H9 (cell line): ENCODE measurements around the gene CMTM4. TPM values are rescaled to one million over a fixed set of nuclear protein-coding genes. Genes with fewer than 3 reads are reported as not detected.

Source experiments
- DNase-seq: peaks from one replicate; pipeline ENCODE4 v3.0.0-alpha.2; 2017
- H2AFZ ChIP-seq: one replicate; pipeline ENCODE4 v1.6.1; 2013; ENCODE audit warnings: mild to moderate bottlenecking, low read length, control low read depth, moderate library complexity
- H2AK5ac ChIP-seq: 2 replicates; pipeline ENCODE4 v1.6.1; 2013; ENCODE audit warnings: low read length, control low read depth, mixed read lengths; ENCODE audit not compliant: insufficient read length
- H2BK120ac ChIP-seq: one replicate; pipeline ENCODE4 v1.6.1; 2013; ENCODE audit warnings: low read depth, mild to moderate bottlenecking, low read length, control low read depth, inconsistent platforms; ENCODE audit not compliant: poor library complexity, severe bottlenecking
- H2BK12ac ChIP-seq: 2 replicates; pipeline ENCODE4 v1.6.1; 2013; ENCODE audit warnings: low read length, control low read depth, mixed read lengths, low read depth; ENCODE audit not compliant: insufficient read length
- H2BK15ac ChIP-seq: 2 replicates; pipeline ENCODE4 v1.6.1; 2013; ENCODE audit warnings: low read depth, low read length, control low read depth
- H2BK20ac ChIP-seq: one replicate; pipeline ENCODE4 v1.6.1; 2013; ENCODE audit warnings: low read depth, mild to moderate bottlenecking, low read length, control low read depth, inconsistent platforms; ENCODE audit not compliant: poor library complexity, severe bottlenecking
- H2BK5ac ChIP-seq: 2 replicates; pipeline ENCODE4 v1.6.1; 2013; ENCODE audit warnings: low read length, control low read depth, mixed read lengths; ENCODE audit not compliant: insufficient read length
- H3K14ac ChIP-seq: 2 replicates; pipeline ENCODE4 v1.6.1; 2013; ENCODE audit warnings: low read length, control low read depth; ENCODE audit not compliant: insufficient read depth
- H3K18ac ChIP-seq: 2 replicates; pipeline ENCODE4 v1.6.1; 2013; ENCODE audit warnings: low read depth, mild to moderate bottlenecking, mixed read lengths, low read length, control low read depth; ENCODE audit not compliant: insufficient read length
- H3K23ac ChIP-seq: 2 replicates; pipeline ENCODE4 v1.6.1; 2013; ENCODE audit warnings: low read length, control low read depth, mixed read lengths, low read depth; ENCODE audit not compliant: insufficient read length
- H3K23me2 ChIP-seq: 2 replicates; pipeline ENCODE4 v1.6.1; 2013; ENCODE audit warnings: low read depth, mild to moderate bottlenecking, mixed read lengths, low read length, control low read depth; ENCODE audit not compliant: insufficient read length, poor library complexity, severe bottlenecking
- H3K27ac ChIP-seq: 2 replicates; pipeline ENCODE4 v1.5.1; 2013; ENCODE audit warnings: low read length, control low read depth, mixed read lengths, low read depth; ENCODE audit not compliant: insufficient read length
- H3K27me3 ChIP-seq: 2 replicates; pipeline ENCODE4 v1.6.1; 2013; ENCODE audit warnings: low read length, control low read depth, inconsistent platforms; ENCODE audit not compliant: insufficient read depth
- H3K4ac ChIP-seq: 2 replicates; pipeline ENCODE4 v1.6.1; 2013; ENCODE audit warnings: low read depth, mild to moderate bottlenecking, control low read depth, inconsistent platforms, low read length, moderate library complexity
- H3K4me1 ChIP-seq: 2 replicates; pipeline ENCODE4 v1.6.1; 2013; ENCODE audit warnings: low read length, control low read depth, inconsistent platforms; ENCODE audit not compliant: insufficient read depth
- H3K4me2 ChIP-seq: 2 replicates; pipeline ENCODE4 v1.6.1; 2013; ENCODE audit warnings: low read length, control low read depth, mixed read lengths; ENCODE audit not compliant: insufficient read length, insufficient read depth
- H3K56ac ChIP-seq: 2 replicates; pipeline ENCODE4 v1.6.1; 2013; ENCODE audit warnings: low read depth, mild to moderate bottlenecking, mixed read lengths, low read length, control low read depth; ENCODE audit not compliant: insufficient read length
- H3K79me1 ChIP-seq: 2 replicates; pipeline ENCODE4 v1.6.1; 2013; ENCODE audit warnings: low read depth, mild to moderate bottlenecking, moderate library complexity, low read length, control low read depth, inconsistent platforms; ENCODE audit not compliant: insufficient read depth, poor library complexity, severe bottlenecking
- H3K79me2 ChIP-seq: 2 replicates; pipeline ENCODE4 v1.6.1; 2013; ENCODE audit warnings: low read length, control low read depth, inconsistent platforms; ENCODE audit not compliant: insufficient read depth
- H3K9ac ChIP-seq: 2 replicates; pipeline ENCODE4 v1.6.1; 2013; ENCODE audit warnings: low read length, control low read depth, mixed read lengths; ENCODE audit not compliant: insufficient read length; ENCODE audit errors: extremely low read depth
- H3K9me3 ChIP-seq: one replicate; pipeline ENCODE4 v1.6.1; 2013; ENCODE audit warnings: low read depth, low read length, inconsistent platforms; ENCODE audit not compliant: control insufficient read depth
- H3T11ph ChIP-seq: one replicate; pipeline ENCODE4 v1.6.1; 2013; ENCODE audit warnings: mild to moderate bottlenecking, low read length, control low read depth, inconsistent platforms
- H4K20me1 ChIP-seq: one replicate; pipeline ENCODE4 v1.6.1; 2013; ENCODE audit not compliant: control insufficient read depth, insufficient read length, insufficient read depth
- H4K5ac ChIP-seq: 2 replicates; pipeline ENCODE4 v1.6.1; 2013; ENCODE audit warnings: low read depth, mild to moderate bottlenecking, mixed read lengths, low read length, control low read depth; ENCODE audit not compliant: insufficient read length
- H4K8ac ChIP-seq: replicated peaks from 2 replicates; pipeline ENCODE4 v1.6.1; 2013; ENCODE audit warnings: low read length, control low read depth, mixed read lengths, low read depth; ENCODE audit not compliant: insufficient read length
- H4K91ac ChIP-seq: 2 replicates; pipeline ENCODE4 v1.6.1; 2013; ENCODE audit warnings: low read depth, mild to moderate bottlenecking, moderate library complexity, mixed read lengths, low read length, control low read depth; ENCODE audit not compliant: insufficient read length
- H3K27ac Mint-ChIP-seq, 3 experiments: 2 replicates in 2 of 3; 3 replicates in 1 of 3; pipeline ENCODE4 v1.8.0; 2020 to 2021; ENCODE audit warnings: mixed read lengths in 3 of 3, mild to moderate bottlenecking in 1 of 3, moderate library complexity in 1 of 3
- H3K27me3 Mint-ChIP-seq: 2 replicates; pipeline ENCODE4 v1.8.0; 2021; ENCODE audit warnings: low read depth, mild to moderate bottlenecking, moderate library complexity, mixed read lengths
- H3K36me3 Mint-ChIP-seq, 3 experiments: 2 replicates in 2 of 3; 3 replicates in 1 of 3; pipeline ENCODE4 v1.8.0; 2020 to 2021; ENCODE audit warnings: low read depth in 3 of 3, mixed read lengths in 3 of 3; ENCODE audit not compliant: insufficient read depth in 1 of 3
- H3K4me1 Mint-ChIP-seq, 2 experiments: 2 replicates each; pipeline ENCODE4 v1.8.0; 2020; ENCODE audit warnings: mixed read lengths in 2 of 2
- H3K4me3 Mint-ChIP-seq, 2 experiments: 2 replicates in 1 of 2; 3 replicates in 1 of 2; pipeline ENCODE4 v1.8.0; 2020 to 2021; ENCODE audit warnings: mild to moderate bottlenecking in 2 of 2, mixed read lengths in 2 of 2, moderate library complexity in 1 of 2
- H3K9me3 Mint-ChIP-seq, 2 experiments: 2 replicates in 1 of 2; 3 replicates in 1 of 2; pipeline ENCODE4 v1.8.0; 2020; ENCODE audit warnings: mild to moderate bottlenecking in 2 of 2, mixed read lengths in 2 of 2, moderate library complexity in 1 of 2
- WGBS: extraction: QIAGEN DNeasy Blood & Tissue Kit; methylation state at CpG from one replicate; pipeline ENCODE4 v1.1.7; 2013; ENCODE audit warnings: missing lambda C conversion rate, low lambda C conversion rate, mixed read lengths; ENCODE audit not compliant: insufficient read length; ENCODE audit errors: extremely low coverage; 5-methylcytosine and 5-hydroxymethylcytosine counted together
- total RNA-seq: library from RNA; stranded (reverse); gene quantifications from 2 replicates; pipeline ENCODE4 v1.2.1, GENCODE V29; 2021
- TF ChIP-seq, protein P1 (sequence below): fragments of 200-600 bp; sonication (generic); conservative IDR thresholded peaks from 3 replicates; pipeline ENCODE4 v1.8.0; 2021; ENCODE audit warnings: antibody characterized with exemption, mild to moderate bottlenecking

The CMTM4 gene
- total RNA-seq, 1 experiment from 2014 or later = 40.5 TPM

GRCh38 chr16:66703406-66704215 lies 7.1 kb upstream of the CMTM4 start:
- Histone ChIP-seq H2AK5ac (no peak overlapping the region), H4K8ac (no peak overlapping the region), H2BK12ac (no peak overlapping the region), H2BK5ac (no peak overlapping the region), H3K4me1 (no peaks in the 10 kb centered on the region), H3K79me2 (no peaks in the 10 kb centered on the region), H3K4ac (no peak overlapping the region), H3K27me3 (no peaks in the 10 kb centered on the region), H3K4me2 (no peak overlapping the region), H3K9ac (no peak overlapping the region), H3K23ac (no peak overlapping the region), H3K79me1 (no peaks in the 10 kb centered on the region), H2BK15ac (no peak overlapping the region), H3K27ac (no peak overlapping the region), H3T11ph (no peak overlapping the region), H3K18ac (no peak overlapping the region), H4K20me1 (no peaks in the 10 kb centered on the region), H2BK120ac (no peak overlapping the region), H4K91ac (no peak overlapping the region), H3K56ac (no peak overlapping the region), H2AFZ (no peak overlapping the region), H2BK20ac (no peak overlapping the region), H3K9me3 (no peaks in the 10 kb centered on the region), H3K14ac (no peak overlapping the region), H4K5ac (no peak overlapping the region), H3K23me2 (no peaks in the 10 kb centered on the region)
- Mint-ChIP-seq H3K4me3 (no peak overlapping the region), H3K27me3 (peaks cover 6% of the 10 kb centered on the region), H3K36me3 (no peaks in the 10 kb centered on the region), H3K27ac (no peak overlapping the region), H3K4me1 (peaks cover 6 to 16% of the 10 kb centered on the region in 2 experiments), H3K9me3 (no peaks in the 10 kb centered on the region; a peak in 1 of 5 replicates)
- TF ChIP-seq, protein P1, sequence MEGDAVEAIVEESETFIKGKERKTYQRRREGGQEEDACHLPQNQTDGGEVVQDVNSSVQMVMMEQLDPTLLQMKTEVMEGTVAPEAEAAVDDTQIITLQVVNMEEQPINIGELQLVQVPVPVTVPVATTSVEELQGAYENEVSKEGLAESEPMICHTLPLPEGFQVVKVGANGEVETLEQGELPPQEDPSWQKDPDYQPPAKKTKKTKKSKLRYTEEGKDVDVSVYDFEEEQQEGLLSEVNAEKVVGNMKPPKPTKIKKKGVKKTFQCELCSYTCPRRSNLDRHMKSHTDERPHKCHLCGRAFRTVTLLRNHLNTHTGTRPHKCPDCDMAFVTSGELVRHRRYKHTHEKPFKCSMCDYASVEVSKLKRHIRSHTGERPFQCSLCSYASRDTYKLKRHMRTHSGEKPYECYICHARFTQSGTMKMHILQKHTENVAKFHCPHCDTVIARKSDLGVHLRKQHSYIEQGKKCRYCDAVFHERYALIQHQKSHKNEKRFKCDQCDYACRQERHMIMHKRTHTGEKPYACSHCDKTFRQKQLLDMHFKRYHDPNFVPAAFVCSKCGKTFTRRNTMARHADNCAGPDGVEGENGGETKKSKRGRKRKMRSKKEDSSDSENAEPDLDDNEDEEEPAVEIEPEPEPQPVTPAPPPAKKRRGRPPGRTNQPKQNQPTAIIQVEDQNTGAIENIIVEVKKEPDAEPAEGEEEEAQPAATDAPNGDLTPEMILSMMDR = no peak
- no peak for DNase-seq
- WGBS = no CpG with 5 or more reads among the region's 9 CpGs
